ENCODE data around the gene CALCOCO2.

Gene CALCOCO2

DNA sequence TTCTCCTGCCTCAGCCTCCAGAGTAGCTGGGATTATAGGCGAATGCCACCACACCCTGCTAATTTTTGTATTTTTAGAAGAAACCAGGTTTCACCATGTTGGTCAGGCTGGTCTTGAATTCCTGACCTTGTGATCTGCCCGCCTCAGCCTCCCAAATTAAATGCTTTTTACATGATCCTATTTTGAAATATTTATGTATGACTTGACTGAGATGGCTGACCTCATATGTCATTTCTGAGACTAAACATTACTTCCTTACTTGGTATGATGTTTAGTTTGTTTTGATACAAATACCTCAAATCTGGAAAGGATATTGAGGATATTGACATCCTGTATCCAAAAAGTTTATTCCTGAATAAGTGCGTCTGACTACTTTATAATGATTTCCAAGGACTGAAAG is 11.9 kb downstream of the CALCOCO2 start:
- FAIRE-seq = no peak
- DNase-seq (ENCODE audit: insufficient read length, low spot score) = no peak
- TF ChIP-seq, protein P1, sequence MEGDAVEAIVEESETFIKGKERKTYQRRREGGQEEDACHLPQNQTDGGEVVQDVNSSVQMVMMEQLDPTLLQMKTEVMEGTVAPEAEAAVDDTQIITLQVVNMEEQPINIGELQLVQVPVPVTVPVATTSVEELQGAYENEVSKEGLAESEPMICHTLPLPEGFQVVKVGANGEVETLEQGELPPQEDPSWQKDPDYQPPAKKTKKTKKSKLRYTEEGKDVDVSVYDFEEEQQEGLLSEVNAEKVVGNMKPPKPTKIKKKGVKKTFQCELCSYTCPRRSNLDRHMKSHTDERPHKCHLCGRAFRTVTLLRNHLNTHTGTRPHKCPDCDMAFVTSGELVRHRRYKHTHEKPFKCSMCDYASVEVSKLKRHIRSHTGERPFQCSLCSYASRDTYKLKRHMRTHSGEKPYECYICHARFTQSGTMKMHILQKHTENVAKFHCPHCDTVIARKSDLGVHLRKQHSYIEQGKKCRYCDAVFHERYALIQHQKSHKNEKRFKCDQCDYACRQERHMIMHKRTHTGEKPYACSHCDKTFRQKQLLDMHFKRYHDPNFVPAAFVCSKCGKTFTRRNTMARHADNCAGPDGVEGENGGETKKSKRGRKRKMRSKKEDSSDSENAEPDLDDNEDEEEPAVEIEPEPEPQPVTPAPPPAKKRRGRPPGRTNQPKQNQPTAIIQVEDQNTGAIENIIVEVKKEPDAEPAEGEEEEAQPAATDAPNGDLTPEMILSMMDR (IDR thresholded peaks at IDR 0.05; ENCODE audit: insufficient read depth, missing control alignments) = no peak

- no peak for FAIRE-seq
- no peak for DNase-seq (ENCODE audit: insufficient read length, low spot score)
- TF ChIP-seq, protein P1 (IDR thresholded peaks at IDR 0.05; ENCODE audit: insufficient read depth, missing control alignments) = no peak
These were observed 12.5 kb downstream of the CALCOCO2 start for GRCh38 chr17:48843187-48843900.

GRCh38 chr17:48850792-48851323 is 20.0 kb downstream of the CALCOCO2 start:
- no peak for FAIRE-seq
- no peak for DNase-seq (ENCODE audit: insufficient read length, low spot score)
- TF ChIP-seq, protein P1 (IDR thresholded peaks at IDR 0.05; ENCODE audit: insufficient read depth, missing control alignments) = no peak

GRCh38 chr17:48854774-48855476 is 24.1 kb downstream of the CALCOCO2 start:
- DNase-seq (ENCODE audit: insufficient read length, low spot score) (no peak), FAIRE-seq (no peak)
- TF ChIP-seq, protein P1 (IDR thresholded peaks at IDR 0.05; ENCODE audit: insufficient read depth, missing control alignments) = no peak

GRCh38 chr17:48856122-48856821 is 25.4 kb downstream of the CALCOCO2 start:
- DNase-seq (ENCODE audit: insufficient read length, low spot score) = no peak
- FAIRE-seq = no peak
- TF ChIP-seq, protein P1 (IDR thresholded peaks at IDR 0.05; ENCODE audit: insufficient read depth, missing control alignments) = no peak

DNA sequence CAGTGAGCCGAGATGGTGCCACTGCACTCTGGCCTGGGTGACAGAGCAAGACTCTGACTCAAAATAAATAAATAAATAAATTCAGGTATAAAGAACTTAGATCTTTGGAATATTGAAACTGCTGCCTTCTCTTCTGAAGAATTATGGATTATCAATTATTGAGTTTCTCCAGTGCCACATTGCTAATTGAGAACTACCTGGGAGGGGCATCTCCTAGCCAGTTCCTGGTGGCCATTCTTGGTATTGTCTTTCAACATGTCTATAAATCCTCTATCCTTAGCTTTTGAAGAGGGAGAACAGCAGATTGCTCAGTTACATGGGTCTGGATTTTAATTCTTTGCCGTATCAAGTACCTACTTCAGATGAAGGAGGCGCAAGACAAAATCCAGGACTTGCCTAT is 29.2 kb downstream of the CALCOCO2 start:
- no peak for FAIRE-seq
- DNase-seq (ENCODE audit: insufficient read length, low spot score) = no peak
- TF ChIP-seq, protein P1 (IDR thresholded peaks at IDR 0.05; ENCODE audit: insufficient read depth, missing control alignments) = no peak
